Embryonic facial prominence (tissue), 1 donor: ENCODE data around the gene SLC6A5.
"Not testable (repeated sequence)": the region's sequence is repeated elsewhere in the genome, so short reads cannot be mapped to it uniquely, and the experiment has no call there.

Experiments used
- DNase-seq: peaks from one replicate; pipeline ENCODE4 v3.0.0-alpha.2; 2016; ENCODE audit errors: extremely low spot score

Gene SLC6A5

GRCh38 chr11:20599221-20600019 lies at the start of gene SLC6A5:
Gene SLC6A5, plus strand, starts transcription at chr11:20599608. Its CDS starts 65 bp downstream, at chr11:20599673.
- peak; percentile 30 for DNase-seq

- DNase-seq: no peak
These were observed 48.3 kb upstream of the SLC6A5 start for GRCh38 chr11:20551096-20551495.

- no peak for DNase-seq
These were observed 43.6 kb upstream of the SLC6A5 start for GRCh38 chr11:20555783-20556182.

GRCh38 chr11:20556396-20556795 lies 43.0 kb upstream of the SLC6A5 start:
- DNase-seq: not testable (repeated sequence)

GRCh38 chr11:20558741-20559140 lies 40.7 kb upstream of the SLC6A5 start:
- DNase-seq: no peak

- no peak for DNase-seq
These were observed 39.7 kb upstream of the SLC6A5 start for GRCh38 chr11:20559523-20560300.

- no peak for DNase-seq
These were observed 37.5 kb upstream of the SLC6A5 start for GRCh38 chr11:20561915-20562314.

- DNase-seq: no peak
These were observed 35.5 kb upstream of the SLC6A5 start for GRCh38 chr11:20563866-20564265.

- DNase-seq: no peak
These were observed 34.4 kb upstream of the SLC6A5 start for GRCh38 chr11:20564846-20565635.

GRCh38 chr11:20566115-20566514 lies 33.3 kb upstream of the SLC6A5 start:
- DNase-seq: not testable (repeated sequence)

- no peak for DNase-seq
These were observed 32.6 kb upstream of the SLC6A5 start for GRCh38 chr11:20566591-20567434.

GRCh38 chr11:20579725-20580124 lies 19.7 kb upstream of the SLC6A5 start:
- not testable (repeated sequence) for DNase-seq

- no peak for DNase-seq
These were observed 16.2 kb upstream of the SLC6A5 start for GRCh38 chr11:20583201-20583600.

- no peak for DNase-seq
These were observed 15.2 kb upstream of the SLC6A5 start for GRCh38 chr11:20584093-20584774.

GRCh38 chr11:20589796-20590195 lies 9.6 kb upstream of the SLC6A5 start:
- DNase-seq: no peak

- no peak for DNase-seq
These were observed 9.0 kb upstream of the SLC6A5 start for GRCh38 chr11:20590381-20590780.

GRCh38 chr11:20592741-20593140 lies 6.7 kb upstream of the SLC6A5 start:
- no peak for DNase-seq

GRCh38 chr11:20594274-20595061 lies 4.9 kb upstream of the SLC6A5 start:
- DNase-seq: no peak

- no peak for DNase-seq
These were observed 4.3 kb upstream of the SLC6A5 start for GRCh38 chr11:20595101-20595500.
